ENCODE results near the gene BBS7.

DNA sequence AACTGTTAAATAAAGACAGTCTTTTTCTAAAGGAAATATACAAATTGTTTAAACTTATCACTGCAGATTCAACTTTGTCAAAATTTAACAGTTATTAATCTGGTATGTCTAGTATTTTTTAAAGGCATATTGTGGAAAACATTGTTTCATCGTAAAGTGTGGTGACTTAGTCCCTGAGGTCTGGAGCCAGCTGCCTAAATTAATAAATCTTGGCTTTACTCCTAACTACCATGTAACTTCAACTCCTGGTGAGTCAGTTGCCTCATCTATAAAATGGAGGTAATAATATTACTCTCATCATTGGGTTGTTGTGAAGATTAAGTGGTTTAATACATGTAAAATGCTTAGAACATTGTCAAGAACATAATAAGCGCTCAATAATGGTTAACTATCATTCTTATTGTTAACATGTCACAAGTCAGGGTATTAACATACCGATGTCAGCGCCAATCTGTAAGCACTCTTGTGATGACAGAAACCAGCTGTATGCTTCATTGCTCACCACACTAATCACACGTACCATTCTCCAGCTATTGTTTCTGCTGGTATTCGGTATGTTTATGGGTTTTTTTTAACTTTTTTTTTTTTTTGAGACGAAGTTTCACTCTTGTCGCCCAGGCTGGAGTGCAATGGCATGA is 91.2 kb downstream of the BBS7 start:
- no peak for TF ChIP-seq EZH2 (IDR thresholded peaks at IDR 0.05; ENCODE audit: low read length, missing control alignments)
- TF ChIP-seq, protein P1, sequence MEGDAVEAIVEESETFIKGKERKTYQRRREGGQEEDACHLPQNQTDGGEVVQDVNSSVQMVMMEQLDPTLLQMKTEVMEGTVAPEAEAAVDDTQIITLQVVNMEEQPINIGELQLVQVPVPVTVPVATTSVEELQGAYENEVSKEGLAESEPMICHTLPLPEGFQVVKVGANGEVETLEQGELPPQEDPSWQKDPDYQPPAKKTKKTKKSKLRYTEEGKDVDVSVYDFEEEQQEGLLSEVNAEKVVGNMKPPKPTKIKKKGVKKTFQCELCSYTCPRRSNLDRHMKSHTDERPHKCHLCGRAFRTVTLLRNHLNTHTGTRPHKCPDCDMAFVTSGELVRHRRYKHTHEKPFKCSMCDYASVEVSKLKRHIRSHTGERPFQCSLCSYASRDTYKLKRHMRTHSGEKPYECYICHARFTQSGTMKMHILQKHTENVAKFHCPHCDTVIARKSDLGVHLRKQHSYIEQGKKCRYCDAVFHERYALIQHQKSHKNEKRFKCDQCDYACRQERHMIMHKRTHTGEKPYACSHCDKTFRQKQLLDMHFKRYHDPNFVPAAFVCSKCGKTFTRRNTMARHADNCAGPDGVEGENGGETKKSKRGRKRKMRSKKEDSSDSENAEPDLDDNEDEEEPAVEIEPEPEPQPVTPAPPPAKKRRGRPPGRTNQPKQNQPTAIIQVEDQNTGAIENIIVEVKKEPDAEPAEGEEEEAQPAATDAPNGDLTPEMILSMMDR (conservative IDR thresholded peaks at IDR 0.05 in 1 of 2, IDR thresholded peaks at IDR 0.05 in 1 of 2; ENCODE audit: low read depth in 1 of 2, low read length in 2 of 2), result no peak
